G401 (cell line): Measurements from ENCODE around the gene TXLNB. TPM values are rescaled to one million over a fixed set of nuclear protein-coding genes. Genes with fewer than 3 reads are reported as not detected.

Experiments used
- DNase-seq: peaks from one replicate; pipeline ENCODE4 v3.0.0-alpha.2; 2015; ENCODE audit warnings: low spot score
- in situ Hi-C: cut with HindIII; loops from 2 replicates; pipeline ENCODE4 v1.10.0; 2016; ENCODE audit warnings: low sequenced_read_pairs, mixed read lengths
- total RNA-seq: library from RNA; depleted of rRNA; stranded (reverse); fragments of >200 nt; shearing (Covaris generic); gene quantifications from 2 replicates; pipeline ENCODE4 v1.2.3, GENCODE V29; 2014

The TXLNB gene
- total RNA-seq, 1 experiment from 2014 or later, result 0.03 TPM

GRCh38 chr6:139282684-139283083 lies 9.1 kb downstream of the TXLNB start:
- in situ Hi-C loops, result no loop called here

GRCh38 chr6:139278190-139278589 lies 13.6 kb downstream of the TXLNB start:
- no peak for DNase-seq
- in situ Hi-C loops, result no loop called here

More at GRCh38 chr6:139282684-139283083, 9.1 kb downstream of the TXLNB start:
- no peak for DNase-seq

GRCh38 chr6:139277587-139277986 lies 14.2 kb downstream of the TXLNB start:
- in situ Hi-C loops, result no loop called here

GRCh38 chr6:139277161-139277560 lies 14.6 kb downstream of the TXLNB start:
- in situ Hi-C loops, result no loop called here

More at GRCh38 chr6:139277587-139277986, 14.2 kb downstream of the TXLNB start:
- no peak for DNase-seq

GRCh38 chr6:139275279-139276055 lies 16.3 kb downstream of the TXLNB start:
- no peak for DNase-seq
- in situ Hi-C loops, result no loop called here

More at GRCh38 chr6:139277161-139277560, 14.6 kb downstream of the TXLNB start:
- no peak for DNase-seq

- in situ Hi-C loops, result no loop called here
- no peak for DNase-seq
Measured at GRCh38 chr6:139271056-139271455, 20.7 kb downstream of the TXLNB start.

GRCh38 chr6:139270249-139270648 lies 21.5 kb downstream of the TXLNB start:
- in situ Hi-C loops, result no loop called here
- no peak for DNase-seq

- in situ Hi-C loops, result no loop called here
- DNase-seq, result no peak
Measured at GRCh38 chr6:139265512-139266190, 26.1 kb downstream of the TXLNB start.

- in situ Hi-C loops, result no loop called here
- no peak for DNase-seq
Measured at GRCh38 chr6:139262519-139263300, 29.1 kb downstream of the TXLNB start.

- DNase-seq, result no peak
- in situ Hi-C loops, result no loop called here
Measured at GRCh38 chr6:139257821-139258398, 33.9 kb downstream of the TXLNB start.

GRCh38 chr6:139257291-139257690 lies 34.5 kb downstream of the TXLNB start:
- in situ Hi-C loops, result no loop called here
- DNase-seq, result no peak

GRCh38 chr6:139256087-139256486 lies 35.7 kb downstream of the TXLNB start:
- in situ Hi-C loops, result no loop called here
- no peak for DNase-seq

GRCh38 chr6:139254196-139254595 lies 37.6 kb downstream of the TXLNB start:
- DNase-seq, result no peak
- in situ Hi-C loops, result no loop called here

GRCh38 chr6:139253656-139254055 lies 38.1 kb downstream of the TXLNB start:
- DNase-seq, result no peak
- in situ Hi-C loops, result no loop called here

- in situ Hi-C loops, result no loop called here
Measured at GRCh38 chr6:139251691-139252390, 40.0 kb downstream of the TXLNB start.

GRCh38 chr6:139251045-139251690 lies 40.6 kb downstream of the TXLNB start:
- no peak for DNase-seq
- in situ Hi-C loops, result no loop called here

More at GRCh38 chr6:139251691-139252390, 40.0 kb downstream of the TXLNB start:
- DNase-seq, result no peak

GRCh38 chr6:139250296-139251044 lies 41.3 kb downstream of the TXLNB start:
- peak; percentile 23 for DNase-seq
- in situ Hi-C loops, result no loop called here

- in situ Hi-C loops, result no loop called here
- DNase-seq, result no peak
Measured at GRCh38 chr6:139249395-139249794, 42.4 kb downstream of the TXLNB start.
